Neural cell (in vitro differentiated cells): ENCODE data around the gene JDP2. TPM values are rescaled to one million over a fixed set of nuclear protein-coding genes. Genes with fewer than 3 reads are reported as not detected.

Experiments used
- H2AFZ ChIP-seq: fragments of 200-600, 300-800 bp; sonication (generic), shearing (Covaris generic); 2 replicates; pipeline ENCODE4 v1.6.0; 2014; ENCODE audit warnings: low read depth, mild to moderate bottlenecking, antibody characterized with exemption, low read length, moderate library complexity
- H3F3A ChIP-seq: fragments of 200-600 bp; shearing (Covaris generic); 2 replicates; pipeline ENCODE4 v1.6.1; 2016; ENCODE audit warnings: mild to moderate bottlenecking, moderate library complexity, mixed read lengths, antibody characterized with exemption, low read length; ENCODE audit not compliant: insufficient read depth, poor library complexity, severe bottlenecking
- H3K27ac ChIP-seq: fragments of 200-600, 300-800 bp; sonication (generic), shearing (Covaris generic); 2 replicates; pipeline ENCODE4 v1.5.1; 2014; ENCODE audit warnings: mild to moderate bottlenecking, low read length, moderate library complexity
- H3K27me3 ChIP-seq: fragments of 300-800, 200-600 bp; sonication (generic), shearing (Covaris generic); 2 replicates; pipeline ENCODE4 v1.6.0; 2014; ENCODE audit warnings: mild to moderate bottlenecking, low read depth, low read length, moderate library complexity; ENCODE audit not compliant: insufficient read depth
- H3K36me3 ChIP-seq: fragments of 300-800, 200-600 bp; sonication (generic), shearing (Covaris generic); 2 replicates; pipeline ENCODE4 v1.5.1; 2014; ENCODE audit warnings: mild to moderate bottlenecking, antibody characterized with exemption, low read length, moderate library complexity; ENCODE audit not compliant: insufficient read depth
- H3K4me2 ChIP-seq: fragments of 300-800, 200-600 bp; sonication (generic), shearing (Covaris generic); 2 replicates; pipeline ENCODE4 v1.6.0; 2014; ENCODE audit warnings: mild to moderate bottlenecking, low read length
- H3K4me3 ChIP-seq: fragments of 300-800, 200-600 bp; sonication (generic), shearing (Covaris generic); 2 replicates; pipeline ENCODE4 v1.5.1; 2014; ENCODE audit warnings: mild to moderate bottlenecking, low read length, moderate library complexity
- H3K79me2 ChIP-seq: fragments of 200-600 bp; shearing (Covaris generic); replicated peaks from 2 replicates; pipeline ENCODE4 v1.6.0; 2014; ENCODE audit warnings: mild to moderate bottlenecking, low read length, moderate library complexity; ENCODE audit not compliant: insufficient read depth
- H3K9ac ChIP-seq: fragments of 300-800, 200-600 bp; sonication (generic), shearing (Covaris generic); 2 replicates; pipeline ENCODE4 v1.6.1; 2016; ENCODE audit warnings: mild to moderate bottlenecking, low read length, mixed read lengths
- H3K9me2 ChIP-seq: fragments of 200-600 bp; shearing (Covaris generic); 2 replicates; pipeline ENCODE4 v1.6.1; 2016; ENCODE audit warnings: mild to moderate bottlenecking, low read length, mixed read lengths; ENCODE audit not compliant: insufficient read depth
- H3K9me3 ChIP-seq: fragments of 200-600, 300-800 bp; sonication (generic), shearing (Covaris generic); 2 replicates; pipeline ENCODE4 v1.6.1; 2016; ENCODE audit warnings: mild to moderate bottlenecking, mixed run types, low read length, moderate library complexity, mixed read lengths
- H4K20me1 ChIP-seq: fragments of 200-600 bp; shearing (Covaris generic); 2 replicates; pipeline ENCODE4 v1.6.1; 2016; ENCODE audit warnings: mild to moderate bottlenecking, mixed run types; ENCODE audit not compliant: insufficient read depth
- EP300 ChIP-seq: fragments of 450-650 bp; conservative IDR thresholded peaks from 2 replicates; pipeline ENCODE4 v1.6.1; 2014; ENCODE audit warnings: antibody characterized with exemption, mild to moderate bottlenecking, moderate library complexity; ENCODE audit not compliant: poor library complexity, severe bottlenecking
- EZH2 ChIP-seq: fragments of 200-600, 300-800 bp; shearing (Covaris generic), sonication (generic); IDR thresholded peaks from 2 replicates; pipeline ENCODE4 v1.6.1; 2014; ENCODE audit warnings: antibody characterized with exemption, low read length, borderline replicate concordance, mild to moderate bottlenecking; ENCODE audit not compliant: insufficient read depth, poor library complexity, severe bottlenecking
- MXI1 ChIP-seq: fragments of 450-650 bp; conservative IDR thresholded peaks from 2 replicates; pipeline ENCODE4 v1.6.1; 2014; ENCODE audit warnings: antibody characterized with exemption, mild to moderate bottlenecking; ENCODE audit not compliant: poor library complexity, severe bottlenecking
- POLR2AphosphoS5 ChIP-seq: IDR thresholded peaks from 2 replicates; pipeline ENCODE4 v1.6.1; 2012
- RAD21 ChIP-seq: fragments of 450-650 bp; conservative IDR thresholded peaks from 2 replicates; pipeline ENCODE4 v1.6.1; 2014; ENCODE audit warnings: antibody characterized with exemption, mild to moderate bottlenecking, moderate library complexity
- SMC3 ChIP-seq: fragments of 450-650 bp; conservative IDR thresholded peaks from 2 replicates; pipeline ENCODE4 v1.6.1; 2014; ENCODE audit warnings: antibody characterized with exemption, mild to moderate bottlenecking, moderate library complexity; ENCODE audit not compliant: poor library complexity
- TAF1 ChIP-seq: IDR thresholded peaks from 2 replicates; pipeline ENCODE4 v1.6.1; 2012; ENCODE audit warnings: low read depth
- polyA plus RNA-seq: library from polyadenylated mRNA; depleted of rRNA; stranded (reverse); fragments of >200 nt; gene quantifications from 2 replicates; pipeline ENCODE4 v1.2.3, GENCODE V29; 2014
- TF ChIP-seq, protein P1 (sequence below): IDR thresholded peaks from 2 replicates; pipeline ENCODE4 v1.6.1; 2012; ENCODE audit warnings: borderline replicate concordance
- TF ChIP-seq, protein P2 (sequence below): fragments of 450-650 bp; IDR thresholded peaks from 2 replicates; pipeline ENCODE4 v1.5.1; 2014; ENCODE audit warnings: antibody characterized with exemption, mild to moderate bottlenecking, moderate library complexity; ENCODE audit not compliant: poor library complexity, severe bottlenecking

Gene JDP2
- polyA plus RNA-seq, 1 donor from 2014 or later, result 20.3 TPM

DNA sequence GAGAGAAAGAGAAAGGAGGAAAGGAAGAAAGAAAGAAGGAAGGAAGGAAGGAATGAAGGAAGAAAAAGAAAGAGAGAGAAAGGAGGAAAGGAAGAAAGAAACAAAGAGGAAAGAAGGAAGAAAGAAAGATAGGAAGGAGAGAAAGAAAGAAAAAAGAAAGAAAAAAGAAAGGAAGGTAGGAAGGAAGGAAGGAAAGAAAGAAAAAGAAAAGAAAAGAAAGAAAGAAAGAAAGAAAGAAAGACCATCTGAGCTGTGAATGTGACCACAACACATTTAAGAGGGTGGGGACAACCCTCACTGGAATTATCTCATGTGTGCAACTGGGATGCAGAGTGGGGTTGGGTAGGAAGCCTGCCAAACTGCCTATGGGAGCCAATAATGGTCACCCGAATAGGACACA is 58.5 kb downstream of the JDP2 start:
- H3K9ac ChIP-seq, result no peak overlapping the region
- no peaks in the 10 kb centered on the region for H4K20me1 ChIP-seq
- H3K4me3 ChIP-seq, result no peak overlapping the region
- TF ChIP-seq, protein P1, sequence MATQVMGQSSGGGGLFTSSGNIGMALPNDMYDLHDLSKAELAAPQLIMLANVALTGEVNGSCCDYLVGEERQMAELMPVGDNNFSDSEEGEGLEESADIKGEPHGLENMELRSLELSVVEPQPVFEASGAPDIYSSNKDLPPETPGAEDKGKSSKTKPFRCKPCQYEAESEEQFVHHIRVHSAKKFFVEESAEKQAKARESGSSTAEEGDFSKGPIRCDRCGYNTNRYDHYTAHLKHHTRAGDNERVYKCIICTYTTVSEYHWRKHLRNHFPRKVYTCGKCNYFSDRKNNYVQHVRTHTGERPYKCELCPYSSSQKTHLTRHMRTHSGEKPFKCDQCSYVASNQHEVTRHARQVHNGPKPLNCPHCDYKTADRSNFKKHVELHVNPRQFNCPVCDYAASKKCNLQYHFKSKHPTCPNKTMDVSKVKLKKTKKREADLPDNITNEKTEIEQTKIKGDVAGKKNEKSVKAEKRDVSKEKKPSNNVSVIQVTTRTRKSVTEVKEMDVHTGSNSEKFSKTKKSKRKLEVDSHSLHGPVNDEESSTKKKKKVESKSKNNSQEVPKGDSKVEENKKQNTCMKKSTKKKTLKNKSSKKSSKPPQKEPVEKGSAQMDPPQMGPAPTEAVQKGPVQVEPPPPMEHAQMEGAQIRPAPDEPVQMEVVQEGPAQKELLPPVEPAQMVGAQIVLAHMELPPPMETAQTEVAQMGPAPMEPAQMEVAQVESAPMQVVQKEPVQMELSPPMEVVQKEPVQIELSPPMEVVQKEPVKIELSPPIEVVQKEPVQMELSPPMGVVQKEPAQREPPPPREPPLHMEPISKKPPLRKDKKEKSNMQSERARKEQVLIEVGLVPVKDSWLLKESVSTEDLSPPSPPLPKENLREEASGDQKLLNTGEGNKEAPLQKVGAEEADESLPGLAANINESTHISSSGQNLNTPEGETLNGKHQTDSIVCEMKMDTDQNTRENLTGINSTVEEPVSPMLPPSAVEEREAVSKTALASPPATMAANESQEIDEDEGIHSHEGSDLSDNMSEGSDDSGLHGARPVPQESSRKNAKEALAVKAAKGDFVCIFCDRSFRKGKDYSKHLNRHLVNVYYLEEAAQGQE, result no peak
- no peak for TF ChIP-seq POLR2AphosphoS5
- TF ChIP-seq SMC3, result no peak
- no peak for TF ChIP-seq EP300
- no peak for TF ChIP-seq RAD21
- H3K36me3 ChIP-seq, result no peaks in the 10 kb centered on the region
- H3F3A ChIP-seq, result no peaks in the 10 kb centered on the region
- no peak overlapping the region for H3K27ac ChIP-seq
- no peaks in the 10 kb centered on the region for H3K9me3 ChIP-seq
- no peaks in the 10 kb centered on the region for H3K79me2 ChIP-seq
- H3K27me3 ChIP-seq, result no peaks in the 10 kb centered on the region
- no peaks in the 10 kb centered on the region for H3K9me2 ChIP-seq
- H2AFZ ChIP-seq, result no peak overlapping the region
- H3K4me2 ChIP-seq, result no peak overlapping the region

DNA sequence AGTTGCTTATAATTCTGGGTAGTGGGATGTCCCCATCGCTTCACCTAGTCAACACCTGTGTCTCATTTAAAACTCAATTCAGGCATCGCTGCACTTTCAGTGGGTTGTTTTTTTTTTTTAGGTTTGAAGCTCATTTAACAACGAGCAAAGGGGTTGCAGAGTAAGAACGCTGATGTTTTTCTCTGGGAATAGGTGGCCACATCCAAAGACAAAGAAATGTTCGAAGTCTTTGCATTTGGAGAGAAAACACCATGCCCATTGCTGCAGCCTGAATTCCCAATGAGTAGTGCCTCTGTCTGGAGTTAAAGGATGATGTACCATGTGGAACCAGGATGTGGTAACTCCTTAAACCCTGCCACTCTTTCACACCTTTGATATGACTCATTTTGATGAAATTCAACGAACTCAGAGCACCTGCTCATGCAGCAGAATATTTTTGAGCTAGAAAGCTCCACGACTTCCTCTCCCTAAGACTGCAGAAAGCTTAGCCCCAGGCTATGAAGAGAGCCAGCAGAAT is 59.4 kb downstream of the JDP2 start:
- no peaks in the 10 kb centered on the region for H3K9me3 ChIP-seq
- no peaks in the 10 kb centered on the region for H3K36me3 ChIP-seq
- H3K27me3 ChIP-seq, result no peaks in the 10 kb centered on the region
- H3K27ac ChIP-seq, result no peak overlapping the region
- TF ChIP-seq SMC3 (no peak), POLR2AphosphoS5 (no peak), RAD21 (no peak), EP300 (no peak), MXI1 (no peak), EZH2 (no peak), TAF1 (no peak)
- TF ChIP-seq, protein P2, sequence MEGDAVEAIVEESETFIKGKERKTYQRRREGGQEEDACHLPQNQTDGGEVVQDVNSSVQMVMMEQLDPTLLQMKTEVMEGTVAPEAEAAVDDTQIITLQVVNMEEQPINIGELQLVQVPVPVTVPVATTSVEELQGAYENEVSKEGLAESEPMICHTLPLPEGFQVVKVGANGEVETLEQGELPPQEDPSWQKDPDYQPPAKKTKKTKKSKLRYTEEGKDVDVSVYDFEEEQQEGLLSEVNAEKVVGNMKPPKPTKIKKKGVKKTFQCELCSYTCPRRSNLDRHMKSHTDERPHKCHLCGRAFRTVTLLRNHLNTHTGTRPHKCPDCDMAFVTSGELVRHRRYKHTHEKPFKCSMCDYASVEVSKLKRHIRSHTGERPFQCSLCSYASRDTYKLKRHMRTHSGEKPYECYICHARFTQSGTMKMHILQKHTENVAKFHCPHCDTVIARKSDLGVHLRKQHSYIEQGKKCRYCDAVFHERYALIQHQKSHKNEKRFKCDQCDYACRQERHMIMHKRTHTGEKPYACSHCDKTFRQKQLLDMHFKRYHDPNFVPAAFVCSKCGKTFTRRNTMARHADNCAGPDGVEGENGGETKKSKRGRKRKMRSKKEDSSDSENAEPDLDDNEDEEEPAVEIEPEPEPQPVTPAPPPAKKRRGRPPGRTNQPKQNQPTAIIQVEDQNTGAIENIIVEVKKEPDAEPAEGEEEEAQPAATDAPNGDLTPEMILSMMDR, result no peak
- TF ChIP-seq, protein P1, result no peak
- H3K9ac ChIP-seq, result no peak overlapping the region
- H3K79me2 ChIP-seq, result no peaks in the 10 kb centered on the region
- no peak overlapping the region for H2AFZ ChIP-seq
- H3K4me3 ChIP-seq, result no peak overlapping the region
- no peaks in the 10 kb centered on the region for H4K20me1 ChIP-seq
- no peak overlapping the region for H3K4me2 ChIP-seq
- H3K9me2 ChIP-seq, result no peaks in the 10 kb centered on the region
- no peaks in the 10 kb centered on the region for H3F3A ChIP-seq
